ENCODE results near the gene REXO5.
"Not testable (repeated sequence)": the region's sequence is repeated elsewhere in the genome, so short reads cannot be mapped to it uniquely, and the experiment has no call there.

REXO5 gene

GRCh38 chr16:20801278-20801677 lies 5.0 kb upstream of the REXO5 start:
- DNase-seq (ENCODE audit: extremely low read depth in 1 of 2, low read depth in 1 of 2): no peak

DNA sequence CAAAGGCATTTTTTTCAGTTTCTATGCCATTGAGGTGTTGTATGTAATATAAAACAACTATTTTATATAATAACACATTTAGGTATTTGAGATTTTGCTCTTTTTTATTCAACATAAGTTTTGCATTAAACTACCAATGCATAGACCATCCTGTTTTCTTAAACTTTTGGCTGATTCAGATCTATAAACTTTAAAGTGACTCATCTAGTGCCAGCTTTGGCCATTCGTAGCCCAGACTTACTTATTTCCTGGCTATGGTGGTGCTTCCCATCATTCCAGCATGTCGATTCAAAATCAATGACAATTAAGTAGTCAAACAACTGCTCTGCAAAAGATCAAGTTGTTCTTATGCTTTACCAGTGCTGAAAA lies 3.2 kb upstream of the REXO5 start:
- no peak for DNase-seq (ENCODE audit: extremely low read depth in 1 of 2, low read depth in 1 of 2)

- DNase-seq (ENCODE audit: extremely low read depth in 1 of 2, low read depth in 1 of 2): no peak
Measured at GRCh38 chr16:20803561-20804214, 2.6 kb upstream of the REXO5 start.

DNA sequence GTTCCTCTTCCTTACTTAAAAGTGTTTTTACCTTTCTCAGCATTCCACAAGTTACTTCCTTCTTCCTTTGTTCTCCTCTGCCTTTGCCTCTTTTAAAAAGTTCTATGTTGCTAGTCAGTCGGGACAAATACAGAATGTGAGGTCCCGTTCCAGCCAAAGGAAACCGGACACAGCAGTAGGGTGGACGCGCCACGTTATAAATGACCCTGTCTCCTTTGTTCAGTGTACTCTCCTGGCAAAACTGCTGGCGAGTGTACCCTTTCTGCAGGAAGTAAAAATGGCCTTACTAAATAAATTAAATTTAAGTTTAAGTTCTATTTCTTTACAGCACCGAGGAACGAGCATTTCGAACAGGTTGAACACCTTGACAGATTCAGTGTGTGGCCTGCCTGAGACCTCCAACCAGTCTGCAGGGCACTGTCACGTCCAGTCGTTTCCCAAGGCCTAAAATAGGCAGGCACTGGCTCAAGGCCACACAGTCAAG lies 601 bp upstream of the REXO5 start:
- not testable (repeated sequence) for DNase-seq (ENCODE audit: extremely low read depth in 1 of 2, low read depth in 1 of 2)

- no peak for DNase-seq (ENCODE audit: extremely low read depth in 1 of 2, low read depth in 1 of 2)
Measured at GRCh38 chr16:20807862-20808261, 1.5 kb downstream of the REXO5 start.

DNA sequence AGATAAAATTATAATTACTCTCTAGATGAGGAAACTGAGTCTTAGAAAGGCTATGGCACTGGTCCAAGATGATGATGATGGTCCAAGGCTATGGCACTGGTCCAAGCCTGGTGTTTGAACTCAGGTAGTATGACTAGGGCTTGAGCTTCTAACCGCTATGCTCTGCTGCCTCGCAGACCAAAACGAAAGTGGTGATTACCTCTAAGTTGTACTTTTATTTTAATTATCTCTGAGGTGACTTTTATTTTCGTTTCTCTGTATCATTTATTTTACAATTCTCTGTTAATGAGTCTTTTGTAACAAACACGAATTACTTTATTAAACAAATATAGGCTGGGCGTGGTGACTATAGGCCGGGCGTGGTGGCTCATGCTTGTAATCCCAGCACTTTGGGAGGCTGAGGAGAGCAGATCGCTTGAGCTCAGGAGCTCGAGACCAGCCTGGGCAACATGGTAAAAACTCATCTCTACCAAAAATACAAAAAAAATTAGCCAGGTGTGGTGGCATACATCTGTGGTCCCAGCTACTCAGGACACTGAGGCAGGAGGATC lies 5.6 kb downstream of the REXO5 start:
- no peak for DNase-seq (ENCODE audit: extremely low read depth in 1 of 2, low read depth in 1 of 2)

DNA sequence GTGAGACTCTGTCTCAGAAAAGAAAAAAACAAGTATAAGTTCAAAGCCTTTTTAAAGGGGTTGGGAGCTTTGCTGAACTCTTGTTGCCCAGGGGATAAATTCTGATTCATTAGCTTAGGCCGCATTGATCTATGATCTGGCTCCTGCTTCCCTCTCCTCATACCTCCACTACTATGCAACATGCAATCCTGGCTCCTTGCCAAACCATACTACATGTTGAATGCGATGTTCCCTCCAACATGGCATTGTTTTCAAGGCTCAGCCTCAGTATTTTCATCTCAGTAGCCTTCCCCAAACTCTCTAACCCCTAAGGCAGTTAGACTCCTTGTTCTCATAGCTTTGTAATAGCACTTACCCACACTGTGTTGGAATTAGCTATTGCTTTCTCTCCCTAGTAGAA lies 6.2 kb downstream of the REXO5 start:
- no peak for DNase-seq (ENCODE audit: extremely low read depth in 1 of 2, low read depth in 1 of 2)

DNA sequence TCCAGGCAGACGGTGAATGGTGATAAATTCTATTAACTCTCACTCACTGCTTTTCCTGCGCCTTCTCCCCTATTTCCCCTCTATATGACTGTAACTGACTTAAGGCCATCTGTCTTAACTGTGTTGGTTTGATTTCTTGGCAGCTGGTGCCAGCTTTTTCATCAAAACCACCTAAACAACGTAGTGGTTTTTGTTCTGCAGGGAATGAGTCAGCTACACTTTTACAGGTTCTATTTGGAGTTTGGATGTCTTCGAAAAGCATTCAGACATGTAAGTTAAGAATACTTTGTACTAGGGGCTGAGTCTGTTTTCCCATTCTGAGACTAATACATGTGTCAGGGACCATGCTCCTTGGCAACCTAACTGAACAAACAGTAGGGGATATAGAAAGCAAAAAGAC lies 8.5 kb downstream of the REXO5 start:
- DNase-seq (ENCODE audit: extremely low read depth in 1 of 2, low read depth in 1 of 2): no peak

- no peak for DNase-seq (ENCODE audit: extremely low read depth in 1 of 2, low read depth in 1 of 2)
Measured at GRCh38 chr16:20818929-20819585, 12.7 kb downstream of the REXO5 start.

DNA sequence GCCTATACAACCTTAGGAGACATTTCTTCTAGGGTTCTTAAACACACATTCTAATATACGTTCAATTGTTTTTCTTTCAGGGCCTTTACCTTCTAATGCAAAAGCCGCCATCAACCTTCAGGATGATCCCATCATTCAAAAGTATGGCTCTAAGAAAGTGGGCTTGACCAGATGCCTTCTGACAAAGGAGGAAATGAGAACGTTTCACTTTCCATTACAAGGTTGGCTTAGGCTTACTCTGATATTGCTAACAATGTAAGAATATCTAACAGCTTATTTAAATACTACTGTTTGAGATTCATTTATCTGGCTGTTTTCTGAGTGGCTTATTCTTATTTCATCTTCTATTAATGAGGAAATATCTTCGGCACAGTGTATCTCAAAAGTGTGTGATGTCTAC lies 15.4 kb downstream of the REXO5 start:
- DNase-seq (ENCODE audit: extremely low read depth in 1 of 2, low read depth in 1 of 2): no peak

DNA sequence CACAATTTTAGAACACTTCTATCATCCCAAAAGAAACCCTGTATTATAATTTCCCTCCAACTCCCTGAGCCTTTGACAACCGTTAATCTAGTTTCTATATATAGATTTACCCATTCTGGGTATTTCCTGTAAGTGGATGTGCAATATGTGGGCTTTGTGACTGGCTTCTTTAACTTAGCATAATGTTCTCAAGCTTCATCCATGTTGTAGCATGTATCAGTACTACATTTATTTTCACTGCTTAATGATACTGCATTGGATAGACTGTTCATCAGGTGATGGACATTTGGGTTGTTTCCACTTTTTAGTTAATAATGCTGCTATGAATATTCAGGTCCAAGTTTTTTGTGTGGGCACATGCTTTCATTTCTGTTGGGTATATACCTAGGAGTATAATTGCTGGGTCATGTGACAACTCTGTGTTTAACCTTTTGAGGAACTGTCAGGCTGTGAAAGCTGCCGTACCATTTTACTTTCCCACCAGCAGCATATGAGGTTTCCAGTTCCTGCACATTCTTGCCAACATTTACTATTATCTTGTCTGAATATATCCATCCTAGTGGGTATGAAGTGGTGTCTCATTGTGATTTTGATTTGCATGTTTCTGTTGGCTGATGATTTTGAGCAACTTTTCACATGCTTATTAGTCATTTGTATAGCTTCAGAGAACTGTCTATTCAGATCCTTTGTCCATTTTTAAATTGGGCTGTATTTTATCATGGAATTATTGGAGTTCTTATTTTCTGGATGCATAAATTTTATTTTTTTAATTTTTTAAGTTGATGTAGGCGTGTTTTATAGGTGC lies 16.4 kb downstream of the REXO5 start:
- no peak for DNase-seq (ENCODE audit: extremely low read depth in 1 of 2, low read depth in 1 of 2)

- DNase-seq (ENCODE audit: extremely low read depth in 1 of 2, low read depth in 1 of 2): no peak
Measured at GRCh38 chr16:20826039-20826566, 19.8 kb downstream of the REXO5 start.

DNA sequence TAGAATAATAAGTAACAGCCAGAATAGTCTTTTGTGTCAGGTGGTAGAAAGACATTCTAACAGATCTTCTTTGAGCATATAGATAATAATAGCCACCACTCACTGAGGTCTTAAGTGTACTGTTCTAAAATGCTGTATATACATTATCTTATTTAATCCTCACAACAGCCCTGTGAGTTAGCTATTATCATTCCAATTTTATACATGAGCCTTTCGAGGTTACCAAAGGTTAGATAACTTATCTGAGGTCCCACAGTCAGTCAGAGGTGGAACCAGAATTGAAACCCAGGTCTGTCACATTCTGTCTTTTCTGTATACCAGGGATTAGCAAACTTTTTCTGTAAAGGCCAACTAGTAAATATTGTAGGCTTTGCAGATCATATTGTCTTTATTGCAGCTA lies 23.2 kb downstream of the REXO5 start:
- DNase-seq (ENCODE audit: extremely low read depth in 1 of 2, low read depth in 1 of 2): no peak

GRCh38 chr16:20830372-20830771 lies 24.0 kb downstream of the REXO5 start:
- DNase-seq (ENCODE audit: extremely low read depth in 1 of 2, low read depth in 1 of 2): no peak

GRCh38 chr16:20833086-20833485 lies 26.8 kb downstream of the REXO5 start:
- DNase-seq (ENCODE audit: extremely low read depth in 1 of 2, low read depth in 1 of 2): no peak

DNA sequence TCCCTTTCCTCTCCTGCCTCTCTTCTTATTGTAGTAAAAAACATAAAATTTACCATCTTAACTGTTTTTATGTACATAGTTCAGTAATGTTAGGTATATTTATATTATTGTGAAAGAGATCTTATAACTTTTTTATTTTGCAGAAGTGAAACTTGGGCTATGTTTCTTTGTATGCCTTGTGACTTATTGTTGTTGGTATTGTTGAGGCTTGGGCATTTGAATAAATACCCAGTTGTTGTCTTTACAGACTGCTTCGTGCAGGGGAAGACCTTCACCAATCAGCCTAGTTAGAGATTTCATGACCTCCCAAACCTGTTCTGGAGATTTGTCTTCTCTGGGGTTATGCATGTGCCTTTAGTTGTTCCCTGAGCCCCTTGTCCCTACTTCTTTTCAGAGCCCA lies 31.9 kb downstream of the REXO5 start:
- no peak for DNase-seq (ENCODE audit: extremely low read depth in 1 of 2, low read depth in 1 of 2)

GRCh38 chr16:20839504-20839903 lies 33.2 kb downstream of the REXO5 start:
- DNase-seq (ENCODE audit: extremely low read depth in 1 of 2, low read depth in 1 of 2): no peak

- no peak for DNase-seq (ENCODE audit: extremely low read depth in 1 of 2, low read depth in 1 of 2)
Measured at GRCh38 chr16:20844054-20844453, 37.7 kb downstream of the REXO5 start.

DNA sequence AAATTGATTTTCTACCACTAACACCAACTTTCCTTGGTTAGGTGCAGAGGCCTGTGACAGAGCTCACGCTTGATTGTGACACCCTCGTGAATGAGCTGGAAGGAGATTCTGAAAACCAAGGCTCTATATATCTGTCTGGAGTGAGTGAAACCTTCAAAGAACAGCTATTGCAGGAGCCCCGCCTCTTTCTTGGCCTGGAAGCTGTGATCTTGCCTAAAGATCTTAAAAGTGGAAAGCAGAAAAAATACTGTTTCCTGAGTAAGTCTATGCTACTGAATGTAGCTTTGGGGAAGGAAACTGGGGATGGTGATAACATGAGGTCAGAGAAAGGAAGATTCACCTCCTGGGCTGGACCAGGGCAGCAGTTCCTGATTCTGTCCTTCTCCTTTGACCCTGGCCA lies 38.3 kb downstream of the REXO5 start:
- DNase-seq (ENCODE audit: extremely low read depth in 1 of 2, low read depth in 1 of 2): no peak

DNA sequence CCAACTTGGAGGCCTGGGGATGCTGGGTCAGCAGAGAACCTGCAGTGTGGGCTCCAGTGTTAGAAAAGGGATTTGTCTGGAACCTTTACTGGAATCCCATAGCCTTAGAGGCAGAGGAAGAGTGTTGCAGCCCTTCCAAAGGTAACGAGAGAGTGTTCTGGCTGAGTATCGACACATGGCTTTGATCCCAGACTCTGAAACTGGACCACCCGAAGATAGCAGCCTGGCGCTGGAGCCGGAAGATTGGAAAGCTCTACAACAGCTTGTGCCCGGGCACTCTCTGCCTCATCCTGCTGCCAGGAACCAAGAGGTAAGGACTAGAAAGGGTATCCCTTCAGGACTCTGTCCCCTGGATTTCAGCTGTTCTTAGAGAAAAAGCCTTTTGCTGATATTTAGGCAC lies 39.7 kb downstream of the REXO5 start:
- no peak for DNase-seq (ENCODE audit: extremely low read depth in 1 of 2, low read depth in 1 of 2)

- no peak for DNase-seq (ENCODE audit: extremely low read depth in 1 of 2, low read depth in 1 of 2)
Measured at GRCh38 chr16:20846551-20846950, 40.2 kb downstream of the REXO5 start.
